ENCODE results near the gene SRD5A1. TPM values are rescaled to one million over a fixed set of nuclear protein-coding genes. Genes with fewer than 3 reads are reported as not detected.

The SRD5A1 gene
- polyA plus RNA-seq, 2 of the 4 experiments (the other 2 are of a cell fraction), result 9.7 to 25.4 TPM

DNA sequence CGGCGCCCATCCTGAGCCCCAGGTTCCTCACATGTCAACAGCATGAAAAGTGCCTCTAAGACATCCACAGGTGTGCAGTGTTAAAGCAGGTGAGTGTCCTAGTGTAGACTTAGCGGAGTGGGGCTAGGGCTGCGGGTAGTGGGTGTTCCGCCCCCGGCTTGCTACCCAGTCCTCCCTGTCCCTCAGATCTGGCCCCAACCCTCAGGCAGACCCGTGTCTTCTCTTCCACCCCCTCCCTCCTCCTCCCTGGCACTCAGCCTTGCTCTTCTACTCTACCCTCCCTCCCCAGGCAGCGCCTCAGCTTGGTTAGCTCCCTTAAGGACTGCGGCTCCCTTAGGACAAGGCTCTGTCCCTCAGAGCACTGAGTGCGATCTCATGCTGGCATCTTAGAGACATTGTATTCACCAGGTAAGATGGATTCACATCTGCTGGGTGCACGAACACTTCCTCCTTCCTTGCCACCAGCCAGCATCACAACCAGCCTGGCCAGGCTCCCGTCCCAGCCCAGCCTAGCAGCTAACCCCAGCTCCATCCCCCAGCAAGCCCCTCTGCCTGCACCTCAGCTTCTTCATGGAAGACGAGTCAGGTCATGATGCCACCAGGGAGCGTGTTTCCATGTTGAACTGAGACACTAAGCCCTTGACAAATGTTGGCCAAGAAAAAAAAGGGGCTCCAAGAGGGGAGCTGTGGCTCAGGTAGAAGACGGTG, 47.1 kb upstream of the SRD5A1 start:
- H3K4me2 ChIP-seq, result no peak overlapping the region
- H3K9me3 ChIP-seq, result no peaks in the 10 kb centered on the region
- ChIA-PET POLR2A (no interaction called here), CTCF (interaction anchor here (1.0 to 3.2 kb wide), 3 partner anchors 8 to 1089 kb away, joined by 3 to 10 read pairs (median 4); no protein-coding TSS in a partner anchor)
- 54% methylated on average over 14 of the region's 15 CpGs for WGBS (ENCODE audit: missing lambda C conversion rate)
- no peak overlapping the region for H3K27ac ChIP-seq
- H3K4me1 ChIP-seq, result no peaks in the 10 kb centered on the region
- FAIRE-seq, result no peak
- peak; percentile 12 to 17; a peak in 3 of 6 replicates for ATAC-seq
- TF ChIP-seq, protein P1, sequence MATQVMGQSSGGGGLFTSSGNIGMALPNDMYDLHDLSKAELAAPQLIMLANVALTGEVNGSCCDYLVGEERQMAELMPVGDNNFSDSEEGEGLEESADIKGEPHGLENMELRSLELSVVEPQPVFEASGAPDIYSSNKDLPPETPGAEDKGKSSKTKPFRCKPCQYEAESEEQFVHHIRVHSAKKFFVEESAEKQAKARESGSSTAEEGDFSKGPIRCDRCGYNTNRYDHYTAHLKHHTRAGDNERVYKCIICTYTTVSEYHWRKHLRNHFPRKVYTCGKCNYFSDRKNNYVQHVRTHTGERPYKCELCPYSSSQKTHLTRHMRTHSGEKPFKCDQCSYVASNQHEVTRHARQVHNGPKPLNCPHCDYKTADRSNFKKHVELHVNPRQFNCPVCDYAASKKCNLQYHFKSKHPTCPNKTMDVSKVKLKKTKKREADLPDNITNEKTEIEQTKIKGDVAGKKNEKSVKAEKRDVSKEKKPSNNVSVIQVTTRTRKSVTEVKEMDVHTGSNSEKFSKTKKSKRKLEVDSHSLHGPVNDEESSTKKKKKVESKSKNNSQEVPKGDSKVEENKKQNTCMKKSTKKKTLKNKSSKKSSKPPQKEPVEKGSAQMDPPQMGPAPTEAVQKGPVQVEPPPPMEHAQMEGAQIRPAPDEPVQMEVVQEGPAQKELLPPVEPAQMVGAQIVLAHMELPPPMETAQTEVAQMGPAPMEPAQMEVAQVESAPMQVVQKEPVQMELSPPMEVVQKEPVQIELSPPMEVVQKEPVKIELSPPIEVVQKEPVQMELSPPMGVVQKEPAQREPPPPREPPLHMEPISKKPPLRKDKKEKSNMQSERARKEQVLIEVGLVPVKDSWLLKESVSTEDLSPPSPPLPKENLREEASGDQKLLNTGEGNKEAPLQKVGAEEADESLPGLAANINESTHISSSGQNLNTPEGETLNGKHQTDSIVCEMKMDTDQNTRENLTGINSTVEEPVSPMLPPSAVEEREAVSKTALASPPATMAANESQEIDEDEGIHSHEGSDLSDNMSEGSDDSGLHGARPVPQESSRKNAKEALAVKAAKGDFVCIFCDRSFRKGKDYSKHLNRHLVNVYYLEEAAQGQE (IDR thresholded peaks at IDR 0.05), result no peak
- TF ChIP-seq CEBPB (IDR thresholded peaks at IDR 0.05) (no peak), BHLHE40 (IDR thresholded peaks at IDR 0.05; ENCODE audit: low read depth, low read length) (no peak), EP300 (IDR thresholded peaks at IDR 0.05) (no peak), KDM1A (IDR thresholded peaks at IDR 0.05; ENCODE audit: low read depth) (no peak), PHF8 (IDR thresholded peaks at IDR 0.05; ENCODE audit: borderline replicate concordance, low read depth) (no peak), EHF (CRISPR knock-in tag; IDR thresholded peaks at IDR 0.05) (no peak), SREBF2 (IDR thresholded peaks at IDR 0.05) (no peak), POLR2AphosphoS2 (conservative IDR thresholded peaks at IDR 0.05; ENCODE audit: low read length) (no peak), HOXA7 (CRISPR knock-in tag; IDR thresholded peaks at IDR 0.05) (no peak), RARB (CRISPR knock-in tag; IDR thresholded peaks at IDR 0.05) (no peak), FOSL2 (IDR thresholded peaks at IDR 0.05) (no peak), FOSL2 (CRISPR knock-in tag; IDR thresholded peaks at IDR 0.05) (no peak)
- TF ChIP-seq, protein P2, sequence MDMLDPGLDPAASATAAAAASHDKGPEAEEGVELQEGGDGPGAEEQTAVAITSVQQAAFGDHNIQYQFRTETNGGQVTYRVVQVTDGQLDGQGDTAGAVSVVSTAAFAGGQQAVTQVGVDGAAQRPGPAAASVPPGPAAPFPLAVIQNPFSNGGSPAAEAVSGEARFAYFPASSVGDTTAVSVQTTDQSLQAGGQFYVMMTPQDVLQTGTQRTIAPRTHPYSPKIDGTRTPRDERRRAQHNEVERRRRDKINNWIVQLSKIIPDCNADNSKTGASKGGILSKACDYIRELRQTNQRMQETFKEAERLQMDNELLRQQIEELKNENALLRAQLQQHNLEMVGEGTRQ (IDR thresholded peaks at IDR 0.05), result no peak
- TF ChIP-seq, protein P3, sequence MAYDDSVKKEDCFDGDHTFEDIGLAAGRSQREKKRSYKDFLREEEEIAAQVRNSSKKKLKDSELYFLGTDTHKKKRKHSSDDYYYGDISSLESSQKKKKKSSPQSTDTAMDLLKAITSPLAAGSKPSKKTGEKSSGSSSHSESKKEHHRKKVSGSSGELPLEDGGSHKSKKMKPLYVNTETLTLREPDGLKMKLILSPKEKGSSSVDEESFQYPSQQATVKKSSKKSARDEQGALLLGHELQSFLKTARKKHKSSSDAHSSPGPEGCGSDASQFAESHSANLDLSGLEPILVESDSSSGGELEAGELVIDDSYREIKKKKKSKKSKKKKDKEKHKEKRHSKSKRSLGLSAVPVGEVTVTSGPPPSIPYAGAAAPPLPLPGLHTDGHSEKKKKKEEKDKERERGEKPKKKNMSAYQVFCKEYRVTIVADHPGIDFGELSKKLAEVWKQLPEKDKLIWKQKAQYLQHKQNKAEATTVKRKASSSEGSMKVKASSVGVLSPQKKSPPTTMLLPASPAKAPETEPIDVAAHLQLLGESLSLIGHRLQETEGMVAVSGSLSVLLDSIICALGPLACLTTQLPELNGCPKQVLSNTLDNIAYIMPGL (CRISPR knock-in tag; IDR thresholded peaks at IDR 0.05; ENCODE audit: borderline replicate concordance), result no peak
- no peak for DNase-seq (ENCODE audit: low read depth in 1 of 2, low spot score in 1 of 2)
- H3K4me3 ChIP-seq, result no peak overlapping the region

DNA sequence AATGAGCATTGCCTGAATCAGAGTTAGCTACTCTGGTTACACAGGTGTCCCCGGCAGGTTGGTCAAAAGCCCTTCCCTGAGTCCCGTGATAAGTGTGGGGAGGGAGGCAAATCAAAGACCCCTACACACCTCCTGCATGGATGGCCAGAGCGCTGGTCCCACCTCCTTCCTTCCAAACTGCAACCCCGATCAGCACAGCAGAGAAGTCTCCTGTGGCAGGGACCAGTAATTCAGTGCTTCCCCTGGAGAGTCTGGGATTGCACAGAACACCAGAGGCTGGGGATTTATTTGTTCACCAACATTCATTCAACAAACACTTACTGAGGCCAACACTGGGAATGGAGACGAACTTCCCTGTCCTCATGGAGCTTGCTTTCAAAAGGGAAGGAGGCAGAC, 46.6 kb upstream of the SRD5A1 start:
- WGBS (ENCODE audit: missing lambda C conversion rate), result 17% methylated on average over 5 of the region's 5 CpGs
- H3K4me3 ChIP-seq, result no peak overlapping the region

More for the DNA sequence above, 46.6 kb upstream of the SRD5A1 start:
- CTCF ChIA-PET, result interaction anchor here (3.2 kb wide), 1 partner anchor 9 kb away, joined by 10 read pairs; no protein-coding TSS in a partner anchor
- no peaks in the 10 kb centered on the region for H3K9me3 ChIP-seq
- ATAC-seq (peak in 1 of 2 experiments; percentile 11; a peak in 1 of 6 replicates), FAIRE-seq (no peak), DNase-seq (ENCODE audit: low read depth in 1 of 2, low spot score in 1 of 2) (no peak)
- POLR2A ChIA-PET, result no interaction called here
- no peaks in the 10 kb centered on the region for H3K4me1 ChIP-seq
- H3K4me2 ChIP-seq, result no peak overlapping the region
- H3K27ac ChIP-seq, result no peak overlapping the region
- TF ChIP-seq ZC3H11A (IDR thresholded peaks at IDR 0.05), result no peak
- TF ChIP-seq FOSB (CRISPR knock-in tag; IDR thresholded peaks at IDR 0.05), result no peak
- TF ChIP-seq HOXB5 (CRISPR knock-in tag; IDR thresholded peaks at IDR 0.05), result no peak
- TF ChIP-seq, protein P3 (CRISPR knock-in tag; IDR thresholded peaks at IDR 0.05; ENCODE audit: borderline replicate concordance), result no peak
- TF ChIP-seq HOXB13 (CRISPR knock-in tag; IDR thresholded peaks at IDR 0.05; ENCODE audit: low read depth), result no peak
- no peak for TF ChIP-seq RNF2 (IDR thresholded peaks at IDR 0.05; ENCODE audit: borderline replicate concordance, low read depth)
- no peak for TF ChIP-seq POLR2A (IDR thresholded peaks at IDR 0.05; ENCODE audit: low read length)
- no peak for TF ChIP-seq EP300 (IDR thresholded peaks at IDR 0.05)
- no peak for TF ChIP-seq EHF (CRISPR knock-in tag; IDR thresholded peaks at IDR 0.05)
- TF ChIP-seq JUNB (IDR thresholded peaks at IDR 0.05), result no peak

Measured in A549 (cell line).